B cell (primary cell): ENCODE results near the gene TMPRSS11E.

Source experiments
- EZH2 ChIP-seq: IDR thresholded peaks from 2 replicates; pipeline ENCODE4 v1.6.1; 2012; ENCODE audit warnings: borderline replicate concordance, low read depth, mild to moderate bottlenecking, moderate library complexity, low read length; ENCODE audit not compliant: insufficient read depth, poor library complexity, severe bottlenecking
- TF ChIP-seq, protein P1 (sequence below): fragments of 200-600 bp; IDR thresholded peaks from one replicate; pipeline ENCODE4 v1.8.0; 2022; ENCODE audit warnings: antibody characterized with exemption, mild to moderate bottlenecking

DNA sequence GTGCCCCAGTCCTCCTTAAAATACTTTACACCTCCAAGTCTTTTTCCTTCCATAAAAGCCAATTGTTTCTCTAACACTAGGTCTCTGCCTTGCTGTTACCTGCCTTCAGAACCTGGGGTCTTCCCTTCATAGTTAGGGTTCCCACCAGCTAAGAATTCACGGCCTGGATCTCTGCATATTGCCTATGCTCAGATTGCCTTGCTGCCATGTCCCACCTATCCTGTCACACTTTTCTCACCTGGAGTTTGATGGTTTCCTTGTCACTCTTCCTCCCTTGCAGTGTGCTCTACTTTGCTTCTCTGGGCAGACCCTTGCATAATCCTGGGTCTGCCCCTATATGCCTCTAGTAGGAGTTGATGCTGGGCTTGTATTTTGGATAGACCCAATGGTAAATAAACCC lies 36.6 kb upstream of the TMPRSS11E start:
- TF ChIP-seq, protein P1, sequence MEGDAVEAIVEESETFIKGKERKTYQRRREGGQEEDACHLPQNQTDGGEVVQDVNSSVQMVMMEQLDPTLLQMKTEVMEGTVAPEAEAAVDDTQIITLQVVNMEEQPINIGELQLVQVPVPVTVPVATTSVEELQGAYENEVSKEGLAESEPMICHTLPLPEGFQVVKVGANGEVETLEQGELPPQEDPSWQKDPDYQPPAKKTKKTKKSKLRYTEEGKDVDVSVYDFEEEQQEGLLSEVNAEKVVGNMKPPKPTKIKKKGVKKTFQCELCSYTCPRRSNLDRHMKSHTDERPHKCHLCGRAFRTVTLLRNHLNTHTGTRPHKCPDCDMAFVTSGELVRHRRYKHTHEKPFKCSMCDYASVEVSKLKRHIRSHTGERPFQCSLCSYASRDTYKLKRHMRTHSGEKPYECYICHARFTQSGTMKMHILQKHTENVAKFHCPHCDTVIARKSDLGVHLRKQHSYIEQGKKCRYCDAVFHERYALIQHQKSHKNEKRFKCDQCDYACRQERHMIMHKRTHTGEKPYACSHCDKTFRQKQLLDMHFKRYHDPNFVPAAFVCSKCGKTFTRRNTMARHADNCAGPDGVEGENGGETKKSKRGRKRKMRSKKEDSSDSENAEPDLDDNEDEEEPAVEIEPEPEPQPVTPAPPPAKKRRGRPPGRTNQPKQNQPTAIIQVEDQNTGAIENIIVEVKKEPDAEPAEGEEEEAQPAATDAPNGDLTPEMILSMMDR: no peak
- TF ChIP-seq EZH2: no peak
